ENCODE data around the gene GDI1.

Gene GDI1

GRCh38 chrX:154401045-154401799 lies 35.7 kb upstream of the GDI1 start:
- DNase-seq (ENCODE audit: insufficient read length) (no peak), FAIRE-seq (peak; percentile 57)
- TF ChIP-seq POLR2AphosphoS5 (IDR thresholded peaks at IDR 0.05; ENCODE audit: low read depth, low read length) (peak; percentile 96), TAF1 (IDR thresholded peaks at IDR 0.05; ENCODE audit: borderline replicate concordance, low read depth, low read length) (0 out of 2 replicates have a peak, but pooled peaks have one; percentile 38), POLR2A (IDR thresholded peaks at IDR 0.05; ENCODE audit: low read depth, low read length) (peak; percentile 96)

GRCh38 chrX:154401918-154402621 lies 34.9 kb upstream of the GDI1 start:
- DNase-seq (ENCODE audit: insufficient read length) = no peak
- TF ChIP-seq POLR2AphosphoS5 (IDR thresholded peaks at IDR 0.05; ENCODE audit: low read depth, low read length) = no peak
- no peak for TF ChIP-seq TAF1 (IDR thresholded peaks at IDR 0.05; ENCODE audit: borderline replicate concordance, low read depth, low read length)
- no peak for TF ChIP-seq POLR2A (IDR thresholded peaks at IDR 0.05; ENCODE audit: low read depth, low read length)
- no peak for FAIRE-seq

- no peak for FAIRE-seq
- TF ChIP-seq POLR2A (IDR thresholded peaks at IDR 0.05; ENCODE audit: low read depth, low read length) (no peak), POLR2AphosphoS5 (IDR thresholded peaks at IDR 0.05; ENCODE audit: low read depth, low read length) (no peak), TAF1 (IDR thresholded peaks at IDR 0.05; ENCODE audit: borderline replicate concordance, low read depth, low read length) (no peak)
- no peak for DNase-seq (ENCODE audit: insufficient read length)
These were observed 34.3 kb upstream of the GDI1 start for GRCh38 chrX:154402622-154403127.

GRCh38 chrX:154403192-154403591 lies 33.8 kb upstream of the GDI1 start:
- FAIRE-seq = no peak

GRCh38 chrX:154403858-154404257 lies 33.1 kb upstream of the GDI1 start:
- FAIRE-seq (no peak), DNase-seq (ENCODE audit: insufficient read length) (no peak)
- TF ChIP-seq POLR2AphosphoS5 (IDR thresholded peaks at IDR 0.05; ENCODE audit: low read depth, low read length) = no peak
- TF ChIP-seq POLR2A (IDR thresholded peaks at IDR 0.05; ENCODE audit: low read depth, low read length) = no peak
- no peak for TF ChIP-seq TAF1 (IDR thresholded peaks at IDR 0.05; ENCODE audit: borderline replicate concordance, low read depth, low read length)

More at GRCh38 chrX:154403192-154403591, 33.8 kb upstream of the GDI1 start:
- no peak for TF ChIP-seq TAF1 (IDR thresholded peaks at IDR 0.05; ENCODE audit: borderline replicate concordance, low read depth, low read length)
- no peak for TF ChIP-seq POLR2A (IDR thresholded peaks at IDR 0.05; ENCODE audit: low read depth, low read length)
- TF ChIP-seq POLR2AphosphoS5 (IDR thresholded peaks at IDR 0.05; ENCODE audit: low read depth, low read length) = no peak
- DNase-seq (ENCODE audit: insufficient read length) = no peak

- no peak for FAIRE-seq
These were observed 32.2 kb upstream of the GDI1 start for GRCh38 chrX:154404625-154405192.

GRCh38 chrX:154408659-154409221 lies 28.2 kb upstream of the GDI1 start:
- TF ChIP-seq TAF1 (IDR thresholded peaks at IDR 0.05; ENCODE audit: borderline replicate concordance, low read depth, low read length) (no peak), POLR2AphosphoS5 (IDR thresholded peaks at IDR 0.05; ENCODE audit: low read depth, low read length) (no peak), POLR2A (IDR thresholded peaks at IDR 0.05; ENCODE audit: low read depth, low read length) (no peak)
- FAIRE-seq = peak; percentile 53
- no peak for DNase-seq (ENCODE audit: insufficient read length)

More at GRCh38 chrX:154404625-154405192, 32.2 kb upstream of the GDI1 start:
- no peak for DNase-seq (ENCODE audit: insufficient read length)
- no peak for TF ChIP-seq POLR2A (IDR thresholded peaks at IDR 0.05; ENCODE audit: low read depth, low read length)
- TF ChIP-seq POLR2AphosphoS5 (IDR thresholded peaks at IDR 0.05; ENCODE audit: low read depth, low read length) = no peak
- no peak for TF ChIP-seq TAF1 (IDR thresholded peaks at IDR 0.05; ENCODE audit: borderline replicate concordance, low read depth, low read length)

GRCh38 chrX:154409222-154409871 lies 27.6 kb upstream of the GDI1 start, which contains the start of gene DNASE1L1:
TSS of gene DNASE1L1 (minus strand) at chrX:154409254. CDS start at chrX:154405568, 3,686 bp downstream.
- FAIRE-seq (peak; percentile 78), DNase-seq (ENCODE audit: insufficient read length) (peak; percentile 63)
- TF ChIP-seq POLR2A (IDR thresholded peaks at IDR 0.05; ENCODE audit: low read depth, low read length) = no peak

- peak; percentile 83 for FAIRE-seq
- no peak for TF ChIP-seq POLR2A (IDR thresholded peaks at IDR 0.05; ENCODE audit: low read depth, low read length)
- TF ChIP-seq POLR2AphosphoS5 (IDR thresholded peaks at IDR 0.05; ENCODE audit: low read depth, low read length) = no peak; the same call in 1 of the 2 replicates
- TF ChIP-seq TAF1 (IDR thresholded peaks at IDR 0.05; ENCODE audit: borderline replicate concordance, low read depth, low read length) = no peak
- peak; percentile 53 for DNase-seq (ENCODE audit: insufficient read length)
These were observed 25.0 kb upstream of the GDI1 start for GRCh38 chrX:154411981-154412340.

GRCh38 chrX:154412468-154412867 lies 24.5 kb upstream of the GDI1 start:
- no peak for DNase-seq (ENCODE audit: insufficient read length)
- no peak for FAIRE-seq
- TF ChIP-seq TAF1 (IDR thresholded peaks at IDR 0.05; ENCODE audit: borderline replicate concordance, low read depth, low read length) = no peak
- TF ChIP-seq POLR2A (IDR thresholded peaks at IDR 0.05; ENCODE audit: low read depth, low read length) = no peak
- no peak for TF ChIP-seq POLR2AphosphoS5 (IDR thresholded peaks at IDR 0.05; ENCODE audit: low read depth, low read length)

GRCh38 chrX:154413142-154413541 lies 23.8 kb upstream of the GDI1 start:
- FAIRE-seq (no peak), DNase-seq (ENCODE audit: insufficient read length) (no peak)
- no peak for TF ChIP-seq TAF1 (IDR thresholded peaks at IDR 0.05; ENCODE audit: borderline replicate concordance, low read depth, low read length)
- no peak for TF ChIP-seq POLR2AphosphoS5 (IDR thresholded peaks at IDR 0.05; ENCODE audit: low read depth, low read length)
- TF ChIP-seq POLR2A (IDR thresholded peaks at IDR 0.05; ENCODE audit: low read depth, low read length) = no peak
